Activated CD4-positive, CD25-positive, alpha-beta regulatory T cell treated with anti-CD3 and anti-CD28 coated beads, Interleukin-2, amount 50 U/mL, for 72 hours (primary cell): ENCODE results near the gene SCYL3.
"Not testable (repeated sequence)": the region's sequence is repeated elsewhere in the genome, so short reads cannot be mapped to it uniquely, and the experiment has no call there.

Source experiments
- DNase-seq: peaks from one replicate; pipeline ENCODE4 v3.0.0; 2021

SCYL3 gene

GRCh38 chr1:169899519-169900217 lies 6.0 kb upstream of the SCYL3 start:
- no peak for DNase-seq

- no peak for DNase-seq
These were observed 2.3 kb upstream of the SCYL3 start for GRCh38 chr1:169896013-169896412.

GRCh38 chr1:169894424-169895145 lies 889 bp upstream of the SCYL3 start:
- no peak for DNase-seq

GRCh38 chr1:169892927-169893644 lies 610 bp downstream of the SCYL3 start:
- DNase-seq: no peak

GRCh38 chr1:169892176-169892926 lies 1.3 kb downstream of the SCYL3 start:
- DNase-seq: no peak

GRCh38 chr1:169891539-169891885 lies 2.2 kb downstream of the SCYL3 start:
- DNase-seq: no peak

GRCh38 chr1:169890761-169891538 lies 2.7 kb downstream of the SCYL3 start:
- no peak for DNase-seq

GRCh38 chr1:169889871-169890270 lies 3.8 kb downstream of the SCYL3 start:
- no peak for DNase-seq

GRCh38 chr1:169886931-169887330 lies 6.8 kb downstream of the SCYL3 start:
- DNase-seq: no peak

- DNase-seq: no peak
These were observed 7.3 kb downstream of the SCYL3 start for GRCh38 chr1:169886422-169886821.

- no peak for DNase-seq
These were observed 8.5 kb downstream of the SCYL3 start for GRCh38 chr1:169885207-169885606.

- DNase-seq: no peak
These were observed 9.1 kb downstream of the SCYL3 start for GRCh38 chr1:169884634-169885033.

- no peak for DNase-seq
These were observed 11.6 kb downstream of the SCYL3 start for GRCh38 chr1:169882039-169882511.

GRCh38 chr1:169879034-169879840 lies 14.5 kb downstream of the SCYL3 start:
- DNase-seq: no peak

- DNase-seq: no peak
These were observed 15.2 kb downstream of the SCYL3 start for GRCh38 chr1:169878498-169878897.

- no peak for DNase-seq
These were observed 15.8 kb downstream of the SCYL3 start for GRCh38 chr1:169877800-169878491.

- DNase-seq: no peak
These were observed 19.5 kb downstream of the SCYL3 start for GRCh38 chr1:169874229-169874628.

- no peak for DNase-seq
These were observed 20.0 kb downstream of the SCYL3 start for GRCh38 chr1:169873582-169874199.

- DNase-seq: no peak
These were observed 20.8 kb downstream of the SCYL3 start for GRCh38 chr1:169872906-169873305.

- DNase-seq: not testable (repeated sequence)
These were observed 21.7 kb downstream of the SCYL3 start for GRCh38 chr1:169871988-169872387.
